Measurements from ENCODE around the gene ZNF488. TPM values are rescaled to one million over a fixed set of nuclear protein-coding genes. Genes with fewer than 3 reads are reported as not detected.

Gene ZNF488
- total RNA-seq, 1 experiment from 2014 or later: 11.8 TPM

- CTCF ChIA-PET: no interaction called here
- intact Hi-C loops (cut with micrococcal nuclease; ENCODE audit: unreplicated experiment): no loop called here
- no peak for DNase-seq (ENCODE audit: low read depth, low spot score)
- no peak overlapping the region for H3K4me3 ChIP-seq (ENCODE audit: low read depth in 2 of 2, low read length in 2 of 2)
- TF ChIP-seq POLR2AphosphoS5 (IDR thresholded peaks at IDR 0.05; ENCODE audit: low read depth, low read length) (no peak), SIN3A (IDR thresholded peaks at IDR 0.05; ENCODE audit: borderline replicate concordance, insufficient read depth, low read depth, low read length) (no peak), TCF7L2 (IDR thresholded peaks at IDR 0.05; ENCODE audit: low read depth, low read length) (no peak)
- TF ChIP-seq, protein P1, sequence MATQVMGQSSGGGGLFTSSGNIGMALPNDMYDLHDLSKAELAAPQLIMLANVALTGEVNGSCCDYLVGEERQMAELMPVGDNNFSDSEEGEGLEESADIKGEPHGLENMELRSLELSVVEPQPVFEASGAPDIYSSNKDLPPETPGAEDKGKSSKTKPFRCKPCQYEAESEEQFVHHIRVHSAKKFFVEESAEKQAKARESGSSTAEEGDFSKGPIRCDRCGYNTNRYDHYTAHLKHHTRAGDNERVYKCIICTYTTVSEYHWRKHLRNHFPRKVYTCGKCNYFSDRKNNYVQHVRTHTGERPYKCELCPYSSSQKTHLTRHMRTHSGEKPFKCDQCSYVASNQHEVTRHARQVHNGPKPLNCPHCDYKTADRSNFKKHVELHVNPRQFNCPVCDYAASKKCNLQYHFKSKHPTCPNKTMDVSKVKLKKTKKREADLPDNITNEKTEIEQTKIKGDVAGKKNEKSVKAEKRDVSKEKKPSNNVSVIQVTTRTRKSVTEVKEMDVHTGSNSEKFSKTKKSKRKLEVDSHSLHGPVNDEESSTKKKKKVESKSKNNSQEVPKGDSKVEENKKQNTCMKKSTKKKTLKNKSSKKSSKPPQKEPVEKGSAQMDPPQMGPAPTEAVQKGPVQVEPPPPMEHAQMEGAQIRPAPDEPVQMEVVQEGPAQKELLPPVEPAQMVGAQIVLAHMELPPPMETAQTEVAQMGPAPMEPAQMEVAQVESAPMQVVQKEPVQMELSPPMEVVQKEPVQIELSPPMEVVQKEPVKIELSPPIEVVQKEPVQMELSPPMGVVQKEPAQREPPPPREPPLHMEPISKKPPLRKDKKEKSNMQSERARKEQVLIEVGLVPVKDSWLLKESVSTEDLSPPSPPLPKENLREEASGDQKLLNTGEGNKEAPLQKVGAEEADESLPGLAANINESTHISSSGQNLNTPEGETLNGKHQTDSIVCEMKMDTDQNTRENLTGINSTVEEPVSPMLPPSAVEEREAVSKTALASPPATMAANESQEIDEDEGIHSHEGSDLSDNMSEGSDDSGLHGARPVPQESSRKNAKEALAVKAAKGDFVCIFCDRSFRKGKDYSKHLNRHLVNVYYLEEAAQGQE (IDR thresholded peaks at IDR 0.05; ENCODE audit: insufficient read depth in 1 of 2, low read depth in 2 of 2, low read length in 1 of 2): no peak
- TF ChIP-seq, protein P2, sequence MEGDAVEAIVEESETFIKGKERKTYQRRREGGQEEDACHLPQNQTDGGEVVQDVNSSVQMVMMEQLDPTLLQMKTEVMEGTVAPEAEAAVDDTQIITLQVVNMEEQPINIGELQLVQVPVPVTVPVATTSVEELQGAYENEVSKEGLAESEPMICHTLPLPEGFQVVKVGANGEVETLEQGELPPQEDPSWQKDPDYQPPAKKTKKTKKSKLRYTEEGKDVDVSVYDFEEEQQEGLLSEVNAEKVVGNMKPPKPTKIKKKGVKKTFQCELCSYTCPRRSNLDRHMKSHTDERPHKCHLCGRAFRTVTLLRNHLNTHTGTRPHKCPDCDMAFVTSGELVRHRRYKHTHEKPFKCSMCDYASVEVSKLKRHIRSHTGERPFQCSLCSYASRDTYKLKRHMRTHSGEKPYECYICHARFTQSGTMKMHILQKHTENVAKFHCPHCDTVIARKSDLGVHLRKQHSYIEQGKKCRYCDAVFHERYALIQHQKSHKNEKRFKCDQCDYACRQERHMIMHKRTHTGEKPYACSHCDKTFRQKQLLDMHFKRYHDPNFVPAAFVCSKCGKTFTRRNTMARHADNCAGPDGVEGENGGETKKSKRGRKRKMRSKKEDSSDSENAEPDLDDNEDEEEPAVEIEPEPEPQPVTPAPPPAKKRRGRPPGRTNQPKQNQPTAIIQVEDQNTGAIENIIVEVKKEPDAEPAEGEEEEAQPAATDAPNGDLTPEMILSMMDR (IDR thresholded peaks at IDR 0.05): no peak
- H3K27me3 ChIP-seq (ENCODE audit: control insufficient read depth, insufficient read depth, low read length): no peaks in the 10 kb centered on the region
- in situ Hi-C loops (cut with HindIII; ENCODE audit: low pct_unique_long_range_greater_than_20kb, low sequenced_read_pairs): no loop called here
- ATAC-seq: no peak
- BruUV-seq (replicated peaks): no TSS peak
- POLR2A ChIA-PET: no interaction called here
- H3K4me1 ChIP-seq (ENCODE audit: control insufficient read depth, insufficient read depth, low read length): peaks cover 7% of the 10 kb centered on the region
- H3K27ac ChIP-seq (ENCODE audit: low read length): no peak overlapping the region
- no peaks in the 10 kb centered on the region for H3K9me3 ChIP-seq (ENCODE audit: control insufficient read depth, insufficient read depth, low read depth, low read length)
- no peaks in the 10 kb centered on the region for H3K36me3 ChIP-seq (ENCODE audit: control insufficient read depth, insufficient read depth, low read length)
Measured at GRCh38 chr10:47419421-47419820, 35.3 kb upstream of the ZNF488 start.

- no peak overlapping the region for H3K27ac ChIP-seq (ENCODE audit: low read length)
- intact Hi-C loops (cut with micrococcal nuclease; ENCODE audit: unreplicated experiment): no loop called here
- no peaks in the 10 kb centered on the region for H3K27me3 ChIP-seq (ENCODE audit: control insufficient read depth, insufficient read depth, low read length)
- peaks cover 7% of the 10 kb centered on the region for H3K4me1 ChIP-seq (ENCODE audit: control insufficient read depth, insufficient read depth, low read length)
- TF ChIP-seq POLR2AphosphoS5 (IDR thresholded peaks at IDR 0.05; ENCODE audit: low read depth, low read length): no peak
- TF ChIP-seq, protein P2 (IDR thresholded peaks at IDR 0.05): no peak
- TF ChIP-seq SIN3A (IDR thresholded peaks at IDR 0.05; ENCODE audit: borderline replicate concordance, insufficient read depth, low read depth, low read length): no peak
- TF ChIP-seq, protein P1 (IDR thresholded peaks at IDR 0.05; ENCODE audit: insufficient read depth in 1 of 2, low read depth in 2 of 2, low read length in 1 of 2): no peak
- TF ChIP-seq TCF7L2 (IDR thresholded peaks at IDR 0.05; ENCODE audit: low read depth, low read length): no peak
- ATAC-seq (no peak), DNase-seq (ENCODE audit: low read depth, low spot score) (no peak)
- no peaks in the 10 kb centered on the region for H3K36me3 ChIP-seq (ENCODE audit: control insufficient read depth, insufficient read depth, low read length)
- ChIA-PET CTCF (no interaction called here), POLR2A (no interaction called here)
- in situ Hi-C loops (cut with HindIII; ENCODE audit: low pct_unique_long_range_greater_than_20kb, low sequenced_read_pairs): no loop called here
- H3K9me3 ChIP-seq (ENCODE audit: control insufficient read depth, insufficient read depth, low read depth, low read length): no peaks in the 10 kb centered on the region
- BruUV-seq (replicated peaks): no TSS peak
- no peak overlapping the region for H3K4me3 ChIP-seq (ENCODE audit: low read depth in 2 of 2, low read length in 2 of 2)
Measured at GRCh38 chr10:47418966-47419365, 34.9 kb upstream of the ZNF488 start.
